ENCODE results near the gene GLIS1.
"Not testable (repeated sequence)": the region's sequence is repeated elsewhere in the genome, so short reads cannot be mapped to it uniquely, and the experiment has no call there.

GLIS1 gene

DNA sequence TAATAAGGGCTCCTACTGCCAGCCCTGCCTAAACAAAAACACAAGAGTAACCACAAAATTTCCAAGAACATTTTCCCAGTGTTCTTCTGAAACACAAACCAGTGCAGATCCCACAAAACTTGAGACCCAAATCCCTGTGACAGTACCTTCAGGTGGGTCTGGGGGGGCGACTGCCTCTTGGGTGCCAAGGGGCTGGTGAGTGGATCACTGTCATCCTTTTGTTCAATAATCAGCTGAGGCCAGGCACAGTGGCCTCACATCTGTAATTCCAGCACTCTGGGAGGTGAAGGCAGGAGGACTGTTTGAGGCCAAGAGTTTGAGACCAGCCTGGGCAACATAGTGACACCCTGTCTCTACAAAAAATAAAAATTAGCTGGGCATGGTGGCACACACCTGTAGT lies 87.6 kb downstream of the GLIS1 start:
- DNase-seq = no peak

DNA sequence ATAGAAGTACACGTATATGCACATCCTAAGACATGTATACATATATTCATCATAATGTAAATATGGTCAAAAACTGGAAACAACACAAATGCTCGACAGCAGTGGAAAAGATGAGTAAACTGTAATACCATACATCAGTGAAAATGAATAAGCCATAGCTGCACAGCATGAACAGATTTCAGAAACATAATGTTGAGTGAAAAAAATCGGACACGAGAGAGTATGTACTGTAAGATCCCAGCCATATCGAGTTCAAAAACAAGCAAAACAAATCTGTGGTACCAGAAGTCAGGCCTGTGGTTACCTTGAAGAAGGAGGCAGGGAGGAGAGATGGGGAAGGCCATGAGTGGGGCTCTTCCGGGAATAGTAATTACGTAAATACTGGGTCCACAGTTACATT lies 90.4 kb downstream of the GLIS1 start:
- DNase-seq = no peak

DNA sequence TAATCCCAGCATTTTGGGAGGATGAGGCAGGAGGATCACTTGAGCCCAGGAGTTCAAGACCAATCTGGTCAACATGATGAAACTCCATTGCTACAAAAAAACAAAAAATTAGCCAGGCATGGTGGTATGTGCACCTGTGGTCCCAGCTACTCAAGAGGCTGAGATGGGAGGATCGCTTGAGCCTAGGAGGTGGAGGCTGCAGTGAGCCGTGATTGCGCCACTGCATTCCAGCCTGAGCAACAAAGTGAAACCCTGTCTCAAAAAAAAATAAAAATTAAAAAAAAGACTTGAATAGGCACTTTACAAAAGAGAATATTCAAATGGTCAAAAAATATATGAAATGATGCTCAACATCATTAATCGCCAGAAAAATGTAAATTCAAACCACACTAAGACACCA lies 91.0 kb downstream of the GLIS1 start:
- not testable (repeated sequence) for DNase-seq

DNA sequence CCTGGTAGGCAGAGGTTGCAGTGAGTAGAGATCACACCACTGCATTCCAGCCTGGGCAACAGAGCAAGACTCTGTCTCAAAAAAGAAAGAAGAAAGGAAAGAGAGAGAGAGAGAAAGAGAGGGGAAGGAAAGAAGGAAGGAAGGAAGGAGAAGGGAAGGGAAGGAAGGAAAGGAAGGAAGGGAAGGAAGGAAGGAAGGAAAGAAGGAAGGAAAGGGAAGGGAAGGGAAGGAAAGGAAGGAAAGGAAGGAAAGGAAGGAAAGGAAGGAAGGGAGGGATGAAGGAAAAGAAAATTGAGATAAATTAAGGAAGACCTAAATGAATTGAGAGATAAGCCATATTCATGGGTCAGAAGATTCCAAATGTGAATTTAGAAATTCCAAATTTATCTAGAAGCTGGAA lies 92.2 kb downstream of the GLIS1 start:
- DNase-seq = no peak

DNA sequence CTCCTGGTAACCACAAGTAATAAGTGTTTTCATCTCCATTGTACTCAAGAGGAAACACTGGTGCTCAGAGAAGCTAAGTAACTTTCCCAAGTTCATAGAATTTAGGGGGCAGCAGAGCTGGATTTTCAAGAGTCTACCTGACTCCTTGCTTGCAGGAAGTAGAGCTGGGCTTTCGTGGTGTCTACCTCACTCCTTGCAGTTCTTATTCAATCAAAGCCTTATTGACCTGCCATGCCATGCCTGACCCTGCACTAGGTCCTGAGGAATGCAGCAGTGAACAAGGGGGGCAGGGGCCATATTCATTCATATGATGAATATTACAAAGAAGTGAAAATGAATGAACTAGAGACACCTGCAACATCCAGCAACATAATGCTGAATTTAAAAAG lies 93.3 kb downstream of the GLIS1 start:
- no peak for DNase-seq

DNA sequence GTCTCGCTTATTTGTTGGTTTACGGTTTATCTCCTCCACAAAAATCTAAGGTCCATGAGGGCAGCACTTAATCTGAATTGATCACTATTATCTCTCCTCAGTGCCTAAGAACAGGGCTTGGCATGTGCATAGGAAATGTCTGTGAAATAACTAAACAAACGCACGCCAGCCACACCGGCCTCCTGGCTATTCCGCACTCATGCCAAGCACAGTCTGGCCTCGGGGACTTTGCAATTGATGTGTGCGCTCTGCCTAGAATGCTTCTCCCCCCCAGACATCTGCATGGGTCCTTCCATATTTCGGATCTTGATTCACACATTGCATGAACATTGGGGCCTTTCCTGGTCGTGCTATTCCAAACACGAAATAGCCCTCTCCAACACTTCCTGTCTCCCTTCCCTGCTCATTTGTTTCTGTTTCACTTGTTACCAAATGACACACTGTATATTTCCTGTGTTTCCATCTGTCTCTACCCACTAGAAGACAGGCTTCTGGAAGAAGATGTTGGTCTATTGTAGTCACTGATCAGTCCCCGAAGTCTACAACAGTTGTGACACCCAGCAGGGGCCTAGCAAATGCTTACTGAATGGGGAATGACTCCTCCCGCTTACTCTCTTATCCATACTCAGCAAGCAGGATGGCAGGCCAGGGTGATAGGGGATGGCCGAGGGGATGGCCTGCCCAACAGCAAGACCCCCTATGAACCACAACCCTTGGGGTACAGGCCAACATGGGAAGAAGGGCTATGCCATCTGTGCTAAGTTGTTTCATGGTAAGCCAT lies 93.9 kb downstream of the GLIS1 start:
- no peak for DNase-seq

DNA sequence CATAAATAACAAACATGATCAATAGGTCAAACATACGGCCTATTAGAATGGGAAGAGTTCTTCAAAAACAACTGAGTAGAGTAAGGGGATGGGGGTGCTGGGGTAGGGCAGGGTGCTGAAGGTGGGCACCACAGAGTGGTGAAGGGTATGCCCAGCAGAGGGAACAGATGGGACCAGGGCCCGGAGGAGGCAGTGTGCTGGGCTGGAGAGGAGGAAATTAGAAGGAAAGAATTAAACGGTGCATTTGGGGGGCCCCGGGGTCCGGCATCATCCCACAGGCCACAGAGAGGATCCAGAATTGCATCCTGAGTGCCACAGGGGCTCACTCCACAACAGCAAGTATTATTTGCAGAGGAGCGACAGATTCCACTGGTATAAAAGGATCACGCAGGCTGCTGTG lies 94.5 kb downstream of the GLIS1 start:
- no peak for DNase-seq

DNA sequence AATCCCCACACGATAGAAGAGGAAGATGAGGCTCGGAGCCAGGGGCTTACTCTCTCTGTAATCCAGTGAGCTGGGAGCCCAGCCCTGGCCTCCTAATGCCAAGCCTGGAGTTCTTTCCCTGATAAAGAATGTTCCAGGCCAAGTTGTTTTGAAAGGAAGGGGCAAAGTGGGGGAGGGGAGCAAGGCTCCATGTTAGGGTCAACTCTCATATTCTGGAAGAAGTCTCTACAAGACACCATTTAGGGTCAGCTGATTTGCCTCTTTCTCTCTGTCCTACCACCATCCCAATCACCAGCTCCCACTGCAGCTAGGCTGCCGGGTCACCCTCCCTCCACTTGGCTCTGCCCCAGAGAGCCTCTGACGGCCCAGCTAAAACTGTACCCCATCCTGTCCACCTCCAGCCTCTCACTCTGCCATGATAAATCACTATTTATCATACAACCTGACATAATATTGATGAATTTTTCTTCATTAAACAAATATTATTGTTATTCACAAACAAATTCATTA lies 95.0 kb downstream of the GLIS1 start:
- no peak for DNase-seq

DNA sequence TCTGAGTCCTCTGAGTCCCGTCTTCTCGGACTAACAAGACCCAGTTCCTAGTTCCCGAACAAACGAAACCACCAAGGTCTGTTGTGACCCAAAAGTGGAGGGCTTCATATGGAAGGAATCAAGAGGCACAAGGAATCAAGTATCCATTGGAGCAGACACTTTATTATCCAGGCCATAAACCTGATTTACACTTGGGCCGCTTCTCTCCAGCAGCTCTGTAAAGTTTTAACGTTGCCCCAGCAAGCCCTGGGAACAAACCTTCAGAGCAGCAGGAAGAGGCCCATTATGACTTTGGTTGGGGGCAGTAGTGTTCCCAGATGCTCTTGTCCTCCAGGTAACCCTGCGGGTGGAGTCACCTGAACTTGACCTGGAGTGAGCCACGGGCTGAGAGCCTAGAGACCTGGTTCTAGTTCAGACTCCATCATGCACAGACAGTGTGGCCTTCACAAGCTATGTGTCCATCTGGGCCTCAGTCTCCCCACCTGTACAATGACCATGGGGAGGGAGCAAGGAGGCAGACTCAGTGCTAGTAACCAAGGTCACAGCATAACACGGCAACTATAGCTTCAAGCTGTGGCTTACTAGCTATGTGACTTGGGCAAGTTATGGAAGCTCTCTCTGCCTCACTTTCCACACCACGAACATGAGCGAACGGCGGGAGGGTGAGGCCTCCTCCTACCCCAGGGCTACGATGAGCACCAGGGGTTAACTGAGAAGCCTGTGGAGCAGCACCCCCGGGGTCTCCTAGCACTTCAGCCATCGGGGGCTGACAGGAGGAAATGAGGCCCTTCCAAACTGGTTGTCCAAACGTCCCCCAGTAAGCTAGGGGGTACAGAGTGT lies 95.7 kb downstream of the GLIS1 start:
- DNase-seq = no peak

DNA sequence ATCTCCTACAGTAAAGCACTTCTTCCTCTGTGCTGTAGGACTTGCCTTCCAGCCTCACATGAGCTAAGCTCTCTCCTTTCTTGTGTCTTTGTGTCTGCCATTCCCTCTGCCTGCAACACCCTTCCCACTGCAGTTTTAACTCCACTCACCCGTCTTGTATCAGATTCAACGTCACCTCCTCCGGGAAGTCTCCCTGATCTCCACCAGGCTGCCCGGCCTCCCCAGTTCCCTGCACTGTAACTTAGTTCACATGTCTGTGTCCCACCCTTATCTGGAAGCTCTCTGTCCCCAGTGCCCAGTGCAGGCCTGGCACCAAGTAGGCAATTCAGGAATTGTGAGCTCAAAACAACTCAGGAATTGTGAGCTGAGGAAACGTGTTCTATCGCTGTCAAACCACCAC lies 96.4 kb downstream of the GLIS1 start:
- DNase-seq = no peak

DNA sequence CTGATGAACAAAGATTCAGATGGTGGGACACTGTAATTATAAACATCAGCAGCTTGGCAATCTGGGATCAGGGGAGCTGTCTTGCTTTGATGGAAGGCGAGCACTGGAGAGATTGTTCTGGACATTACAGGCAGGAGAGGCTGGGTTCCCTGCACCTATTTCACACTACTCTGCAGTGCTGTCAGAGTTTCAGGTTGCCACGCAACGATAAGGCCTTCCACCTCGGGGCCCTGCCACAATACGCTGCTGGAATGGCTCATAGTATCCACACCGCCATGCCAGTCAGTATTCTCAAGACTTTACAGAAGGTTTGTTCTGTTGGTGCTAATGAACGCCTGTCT lies 96.8 kb downstream of the GLIS1 start:
- DNase-seq = no peak

DNA sequence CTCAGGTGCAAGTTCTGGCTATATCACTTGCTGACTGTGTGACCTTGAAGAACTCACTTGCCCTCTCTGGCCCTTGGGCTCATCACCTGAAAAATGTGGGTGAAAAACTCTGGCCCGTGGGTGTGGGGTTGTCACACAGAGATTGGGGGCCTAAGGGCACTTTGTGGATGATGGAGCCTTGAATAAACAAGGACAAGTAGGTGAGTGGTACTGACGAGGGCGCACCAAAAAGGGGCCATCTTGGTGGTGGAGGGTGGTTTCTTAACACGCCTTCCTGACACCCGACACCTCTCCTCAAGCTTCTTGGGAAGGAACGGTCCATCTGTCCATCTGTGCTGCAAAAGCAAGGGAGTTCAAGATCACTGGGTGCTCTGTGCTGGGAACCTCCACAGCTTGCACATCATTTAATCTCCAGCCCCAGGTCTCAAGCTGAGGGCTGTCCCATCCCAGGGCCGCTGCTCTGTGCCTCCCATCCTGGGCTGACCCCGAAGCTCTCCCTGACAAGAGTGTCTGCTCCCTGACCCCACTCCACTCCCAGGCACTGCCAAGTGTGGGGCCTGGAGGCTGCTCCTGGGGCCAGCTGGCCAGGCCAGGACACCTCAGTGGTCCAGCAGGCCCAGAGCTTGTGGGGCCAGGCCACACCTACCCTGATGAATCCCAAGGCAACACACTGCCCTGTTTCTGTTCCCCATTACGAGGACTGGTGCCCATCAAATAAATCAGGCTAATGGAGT lies 97.3 kb downstream of the GLIS1 start:
- DNase-seq = no peak

DNA sequence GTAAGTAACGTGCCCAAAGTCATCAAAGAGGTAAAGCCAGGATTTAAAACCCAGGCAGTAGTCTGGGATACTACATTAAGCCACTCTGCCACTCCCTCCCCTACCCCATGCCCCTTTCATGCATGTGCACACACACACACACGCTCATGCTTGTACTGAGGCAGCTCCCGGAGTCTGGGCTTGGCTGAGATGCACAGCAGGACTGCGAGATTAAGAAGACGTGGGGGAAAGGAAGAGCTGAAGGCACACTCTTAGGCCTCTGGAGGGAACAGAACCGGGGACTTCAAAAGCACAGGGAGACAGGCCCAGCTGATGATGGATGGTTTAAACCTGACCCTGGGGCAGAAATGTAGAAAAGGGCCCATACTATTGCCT lies 98.3 kb downstream of the GLIS1 start:
- no peak for DNase-seq

DNA sequence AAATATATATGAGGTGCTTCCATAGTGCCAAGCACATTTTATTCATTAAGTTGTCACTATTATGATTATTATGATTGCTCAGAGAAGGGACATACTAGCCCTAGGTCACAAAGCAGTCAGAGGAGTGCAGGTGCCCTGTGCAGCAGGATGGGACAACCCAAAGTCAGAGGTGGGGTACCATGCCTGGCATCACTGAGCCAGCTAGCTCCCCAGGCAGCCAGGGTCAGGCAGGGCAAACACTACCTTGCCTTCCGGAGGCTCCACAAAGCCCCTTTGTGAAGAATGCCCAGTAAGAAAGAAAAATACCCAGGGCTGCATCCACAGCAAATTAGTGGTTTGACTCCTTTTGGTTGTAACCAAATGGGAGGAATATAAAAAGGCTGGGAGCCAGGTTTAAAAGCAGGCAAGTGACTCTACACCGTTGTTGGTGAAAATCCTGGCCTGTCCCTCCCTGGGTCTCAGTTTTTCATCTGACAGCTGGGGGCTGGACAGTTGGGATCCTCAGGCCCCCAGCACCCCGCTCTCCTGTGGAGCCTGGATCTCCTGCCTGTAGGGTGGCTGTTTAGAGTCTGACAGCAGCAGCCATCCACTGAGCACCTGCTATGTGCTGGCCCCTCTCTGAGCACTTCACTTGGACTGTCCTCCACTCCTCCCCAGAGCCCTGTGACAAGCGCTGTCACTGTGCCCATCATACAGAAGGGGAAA lies 98.8 kb downstream of the GLIS1 start:
- DNase-seq = no peak

DNA sequence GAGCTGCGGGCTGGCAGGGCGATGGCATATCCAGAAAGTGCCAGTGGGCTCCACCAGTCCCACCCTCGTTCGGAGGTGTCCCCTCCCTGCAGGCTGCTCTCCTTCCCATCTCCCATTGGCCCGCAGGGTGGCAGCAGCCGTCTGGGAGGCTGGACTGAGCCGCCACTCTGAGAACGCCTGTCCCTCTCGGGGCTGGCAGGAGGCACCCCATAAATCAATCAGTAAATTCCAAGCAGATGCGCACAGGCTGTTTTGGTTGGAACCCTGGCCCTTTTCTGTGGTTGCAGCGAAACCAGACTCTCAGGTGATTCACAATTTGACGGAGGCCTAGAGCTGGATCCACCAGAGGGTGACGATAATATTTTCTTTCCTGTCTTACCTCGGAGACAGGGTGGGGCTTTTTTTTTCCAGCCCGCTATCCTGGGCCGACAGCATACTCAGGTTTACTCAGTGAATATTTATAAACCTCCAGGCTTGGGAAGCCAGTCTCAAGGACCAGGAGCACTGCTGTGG lies 99.7 kb downstream of the GLIS1 start:
- peak; percentile 9 for DNase-seq

DNA sequence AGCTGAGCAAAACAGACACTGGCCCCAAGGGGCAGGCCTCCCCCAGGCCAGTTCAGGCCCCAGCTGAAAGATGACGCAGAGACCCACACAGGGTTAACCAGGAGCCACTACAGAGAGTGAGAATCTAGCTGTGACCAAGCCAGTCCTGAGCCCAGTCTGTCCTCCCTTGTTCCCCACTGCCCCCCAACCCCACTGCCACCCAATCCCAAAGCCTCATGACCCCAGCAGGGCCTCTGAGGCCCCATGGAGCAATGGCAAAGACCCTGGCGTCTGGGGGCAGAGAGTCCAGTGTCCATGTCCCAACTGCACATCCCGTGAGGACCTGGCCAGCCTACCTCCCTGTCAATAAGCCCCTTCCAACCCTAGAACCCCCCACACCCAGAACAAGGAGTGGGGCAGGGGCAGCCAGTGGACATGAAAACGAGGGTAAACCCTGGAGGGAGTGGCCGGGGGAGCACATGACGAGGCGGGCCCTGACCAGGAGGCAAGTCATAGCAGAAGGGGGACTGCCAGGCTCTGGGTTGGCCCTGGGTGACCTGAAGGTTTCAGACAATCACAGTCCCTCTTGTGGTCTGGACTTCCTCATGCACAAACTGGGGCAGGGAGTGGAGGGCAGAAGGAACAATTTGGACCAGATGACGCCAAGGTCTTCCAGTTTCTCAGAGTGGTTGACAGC lies 100.5 kb downstream of the GLIS1 start:
- DNase-seq = no peak

DNA sequence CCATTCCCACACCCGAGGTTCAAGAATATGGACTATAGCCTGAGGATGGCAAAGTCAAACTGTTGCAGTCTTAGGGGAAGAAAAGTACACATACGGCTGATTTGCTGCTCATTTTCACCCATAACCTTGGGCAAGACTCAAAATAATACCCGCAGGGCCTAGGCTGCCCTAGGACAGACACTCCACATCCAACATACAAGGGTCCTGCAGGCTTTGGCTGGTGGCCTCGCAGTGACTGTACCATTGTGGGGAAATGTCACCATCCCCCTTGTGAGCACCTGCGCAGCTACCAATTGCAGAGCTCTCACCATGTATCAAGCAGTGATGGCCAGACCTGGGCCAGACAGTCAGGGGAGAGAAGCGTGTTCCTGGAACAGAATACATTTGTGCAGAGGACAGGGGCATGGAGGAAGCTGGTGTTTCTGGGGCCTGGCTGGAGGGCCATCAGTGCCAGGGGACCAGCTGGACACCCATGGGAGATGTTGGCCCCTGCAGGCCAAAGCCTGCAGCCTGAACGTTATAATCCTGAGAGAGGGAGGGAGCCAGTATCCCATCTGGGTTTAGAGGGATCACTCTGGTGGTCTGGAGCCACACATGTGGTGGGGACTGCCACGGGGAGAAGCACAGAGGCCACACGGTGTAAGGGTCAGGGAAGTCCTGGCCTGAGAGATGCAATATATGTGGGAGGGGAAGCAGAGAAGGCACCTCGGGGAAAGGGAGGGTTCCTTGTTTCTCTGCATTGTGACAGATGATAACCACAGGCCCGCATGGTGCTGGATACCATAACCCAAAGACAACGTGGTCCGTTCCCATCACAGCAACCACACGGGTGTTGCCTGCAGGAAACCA lies 101.2 kb downstream of the GLIS1 start:
- DNase-seq = no peak

DNA sequence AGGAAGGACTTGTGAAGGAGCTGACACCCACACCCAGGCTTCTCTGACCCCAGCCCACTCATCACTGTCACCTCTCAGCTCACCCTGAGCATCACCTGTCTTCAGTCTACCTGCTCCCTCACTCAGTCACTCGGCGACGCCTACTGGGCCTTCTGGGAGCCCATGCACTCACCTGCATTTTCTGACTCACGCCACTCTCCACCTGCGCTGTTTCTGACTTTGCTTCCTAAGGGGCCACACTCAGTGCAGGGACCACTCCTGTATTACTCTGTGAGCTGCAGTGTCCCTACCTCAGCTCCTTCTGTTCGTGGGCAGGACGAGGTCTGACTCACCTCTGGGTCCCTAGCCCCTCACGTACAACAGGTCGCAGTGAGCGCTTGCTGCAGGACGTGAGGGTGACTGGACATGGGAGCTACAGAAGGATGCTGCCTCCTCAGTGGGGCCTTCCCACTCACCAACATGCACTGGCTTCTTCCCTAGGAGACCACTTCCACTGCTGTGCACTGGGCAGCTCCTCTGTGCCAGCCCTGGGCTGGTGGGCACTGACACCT lies 102.3 kb downstream of the GLIS1 start:
- no peak for DNase-seq

DNA sequence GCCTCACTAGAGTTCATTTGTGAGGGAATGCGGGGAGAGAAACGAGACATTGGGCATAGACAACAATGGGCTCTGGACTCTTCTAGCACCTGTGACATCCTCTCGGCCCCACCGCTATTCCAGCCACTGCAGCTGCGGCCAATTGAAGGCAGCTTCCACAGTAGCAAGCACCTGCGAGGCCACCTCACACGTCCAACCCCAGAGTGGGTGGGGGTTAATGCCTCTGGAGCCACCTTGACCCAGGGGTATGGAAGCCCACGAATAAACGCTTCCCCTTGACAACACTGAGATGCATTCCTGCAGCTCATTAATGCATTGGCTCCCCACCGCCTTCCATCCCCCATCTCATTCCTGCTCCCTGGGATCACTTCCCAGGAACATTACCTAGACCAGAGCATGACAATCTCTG lies 104.4 kb downstream of the GLIS1 start:
- DNase-seq = no peak

DNA sequence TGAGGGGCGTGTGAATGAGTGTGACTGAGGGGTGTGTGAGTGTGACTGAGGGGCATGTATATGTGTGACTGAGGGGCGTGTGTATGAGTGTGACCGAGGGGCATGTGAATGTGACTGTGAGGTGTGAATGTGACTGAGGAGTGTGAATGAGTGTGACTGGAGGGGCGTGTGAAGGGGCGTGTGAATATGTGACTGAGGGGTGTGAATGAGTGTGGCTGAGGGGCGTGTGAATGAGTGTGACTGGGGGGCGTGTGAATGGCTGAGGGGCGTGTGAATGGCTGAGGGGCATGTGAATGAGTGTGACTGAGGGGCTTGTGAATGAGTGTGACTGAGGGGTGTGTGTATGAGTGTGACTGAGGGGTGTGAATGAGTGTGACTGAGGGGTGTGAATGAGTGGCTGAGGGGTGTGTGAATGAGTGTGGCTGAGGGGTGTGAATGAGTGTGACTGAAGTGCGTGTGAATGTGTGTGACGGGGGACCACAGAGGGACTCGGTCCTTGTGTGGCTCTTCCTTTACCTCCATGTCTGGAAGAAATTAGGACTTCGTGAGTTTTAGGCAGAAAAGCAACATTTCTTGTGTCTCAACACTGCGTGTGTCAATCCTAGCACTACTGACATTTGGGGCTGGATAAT lies 105.8 kb downstream of the GLIS1 start:
- DNase-seq = no peak
